Measurements from ENCODE around the gene CLCNKB. TPM values are rescaled to one million over a fixed set of nuclear protein-coding genes. Genes with fewer than 3 reads are reported as not detected.
"Not testable (repeated sequence)": the region's sequence is repeated elsewhere in the genome, so short reads cannot be mapped to it uniquely, and the experiment has no call there.

CLCNKB gene
- total and polyA plus RNA-seq, 2 of the 13 experiments (the other 11 are each of a cell fraction or from before 2014, with no cell fraction given) = 0.04 TPM; not detected in 1

DNA sequence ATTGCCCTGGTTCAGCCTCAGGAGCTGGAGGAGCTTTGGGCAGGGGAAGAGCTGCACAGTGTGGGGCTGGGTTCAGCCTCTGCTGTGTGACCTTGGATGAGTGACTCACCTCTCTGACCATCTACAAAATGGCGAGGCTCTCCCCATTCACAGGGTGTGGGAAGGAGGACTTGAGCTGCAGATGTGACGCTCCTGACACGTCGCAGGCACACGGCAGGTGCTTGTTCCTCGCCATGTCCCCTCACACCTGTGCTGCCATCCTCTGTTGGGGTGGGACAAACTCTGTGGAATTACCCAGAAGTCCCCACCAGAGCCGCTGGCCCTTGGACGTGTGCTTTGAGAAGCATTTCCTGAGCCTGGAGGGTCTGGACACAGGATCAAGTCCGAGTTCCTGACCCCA lies 22.7 kb upstream of the CLCNKB start:
- H3K4me3 ChIP-seq (replicated peaks in 1 of 3; ENCODE audit: insufficient read depth in 1 of 3, low read depth in 2 of 3, low read length in 3 of 3); in situ Hi-C loops (cut with HindIII; ENCODE audit: extremely low pct_ligation_motif_present, low pct_unique_long_range_greater_than_20kb); CTCF ChIA-PET (ENCODE audit: low intra/inter-chr PET ratio, low total read pairs); H3K79me2 ChIP-seq (ENCODE audit: insufficient read depth, low read length); DNase-seq (ENCODE audit: low spot score); H3K36me3 ChIP-seq (replicated peaks in 1 of 2; ENCODE audit: control insufficient read depth in 1 of 2, insufficient read depth in 2 of 2, low read length in 2 of 2); FAIRE-seq; H2AFZ ChIP-seq (ENCODE audit: low read length); H3K9ac ChIP-seq (ENCODE audit: insufficient read depth, low read depth, low read length); BruUV-seq (replicated peaks); POLR2A ChIA-PET; ATAC-seq; intact Hi-C loops (cut with micrococcal nuclease; ENCODE audit: unreplicated experiment); H4K20me1 ChIP-seq (ENCODE audit: insufficient read depth, low read length); H3K4me2 ChIP-seq (ENCODE audit: low read depth, low read length); H3K27ac ChIP-seq (ENCODE audit: extremely low read length, insufficient read depth, low read length); H3K9me3 ChIP-seq (ENCODE audit: low read length): not testable (repeated sequence)
- TF ChIP-seq ZNF768 (CRISPR knock-in tag; IDR thresholded peaks at IDR 0.05) = peak; percentile 91
- Histone ChIP-seq H3K27me3 (ENCODE audit: control insufficient read depth in 1 of 2, insufficient read depth in 2 of 2, low read length in 2 of 2) (peaks cover 9 to 80% of the 10 kb centered on the region in 2 experiments; a peak in 4 of 5 replicates), H3K4me1 (ENCODE audit: insufficient read depth, low read length) (peaks cover 46% of the 10 kb centered on the region)
- 11% methylated on average over 3 of the region's 9 CpGs for WGBS (ENCODE audit: low lambda C conversion rate)

DNA sequence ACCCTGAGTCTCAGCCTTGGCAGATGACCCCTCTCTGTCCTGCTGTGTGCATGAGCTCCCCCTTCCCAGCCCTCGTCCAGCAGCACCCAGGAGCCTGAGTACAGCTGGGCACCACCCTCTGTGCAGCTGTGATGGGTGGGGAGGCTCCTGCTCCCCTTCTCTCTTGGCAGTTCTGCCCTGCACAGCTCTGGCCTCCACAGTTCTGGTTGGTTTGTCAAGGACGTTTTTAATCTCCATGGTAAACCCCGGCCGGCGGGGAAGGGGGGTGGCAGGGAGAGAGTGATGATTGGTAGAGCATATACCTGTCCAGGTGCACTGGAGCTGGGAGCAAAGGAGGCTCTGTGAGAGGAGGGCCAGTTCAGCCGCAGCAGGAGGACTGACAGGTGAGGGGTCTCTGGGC lies 21.9 kb upstream of the CLCNKB start, which contains the start of gene CLCNKA:
Gene CLCNKA, plus strand, starts transcription at position 356 of the 400 bp plus-strand sequence. CDS start 584 bp downstream, outside the sequence.
- FAIRE-seq = no peak

More for the DNA sequence above, 21.9 kb upstream of the CLCNKB start, which contains the start of gene CLCNKA:
- no peak within 1 kb of the TSS for H2AFZ ChIP-seq (ENCODE audit: low read length)
- DNase-seq (ENCODE audit: low spot score) (no peak), ATAC-seq (no peak)
- H4K20me1 ChIP-seq (ENCODE audit: insufficient read depth, low read length) = no peaks in the 10 kb centered on the region
- H3K9ac ChIP-seq (ENCODE audit: insufficient read depth, low read depth, low read length) = no peak within 1 kb of the TSS
- no peak for TF ChIP-seq SYNCRIP (IDR thresholded peaks at IDR 0.05; ENCODE audit: insufficient read depth, low read depth, low read length)
- no peak for TF ChIP-seq RORA (CRISPR knock-in tag; IDR thresholded peaks at IDR 0.05)
- TF ChIP-seq ISL2 (CRISPR knock-in tag; IDR thresholded peaks at IDR 0.05) = no peak
- TF ChIP-seq, protein P1, sequence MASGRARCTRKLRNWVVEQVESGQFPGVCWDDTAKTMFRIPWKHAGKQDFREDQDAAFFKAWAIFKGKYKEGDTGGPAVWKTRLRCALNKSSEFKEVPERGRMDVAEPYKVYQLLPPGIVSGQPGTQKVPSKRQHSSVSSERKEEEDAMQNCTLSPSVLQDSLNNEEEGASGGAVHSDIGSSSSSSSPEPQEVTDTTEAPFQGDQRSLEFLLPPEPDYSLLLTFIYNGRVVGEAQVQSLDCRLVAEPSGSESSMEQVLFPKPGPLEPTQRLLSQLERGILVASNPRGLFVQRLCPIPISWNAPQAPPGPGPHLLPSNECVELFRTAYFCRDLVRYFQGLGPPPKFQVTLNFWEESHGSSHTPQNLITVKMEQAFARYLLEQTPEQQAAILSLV (CRISPR knock-in tag; IDR thresholded peaks at IDR 0.05; ENCODE audit: borderline replicate concordance) = no peak
- BruUV-seq (replicated peaks) = no TSS peak
- POLR2A ChIA-PET = no interaction called here
- no peaks in the 10 kb centered on the region for H3K36me3 ChIP-seq (replicated peaks in 1 of 2; ENCODE audit: control insufficient read depth in 1 of 2, insufficient read depth in 2 of 2, low read length in 2 of 2)
- peaks cover 38% of the 10 kb centered on the region for H3K4me1 ChIP-seq (ENCODE audit: insufficient read depth, low read length)
- CTCF ChIA-PET (ENCODE audit: low intra/inter-chr PET ratio, low total read pairs) = no interaction called here
- no peak within 1 kb of the TSS for H3K4me3 ChIP-seq (replicated peaks in 1 of 3; ENCODE audit: insufficient read depth in 1 of 3, low read depth in 2 of 3, low read length in 3 of 3)
- H3K27me3 ChIP-seq (ENCODE audit: control insufficient read depth in 1 of 2, insufficient read depth in 2 of 2, low read length in 2 of 2) = peaks cover 11 to 72% of the 10 kb centered on the region in 2 experiments; a peak in 4 of 5 replicates
- no peaks in the 10 kb centered on the region for H3K79me2 ChIP-seq (ENCODE audit: insufficient read depth, low read length)
- no peak within 1 kb of the TSS for H3K27ac ChIP-seq (ENCODE audit: extremely low read length, insufficient read depth, low read length)
- in situ Hi-C loops (cut with HindIII; ENCODE audit: extremely low pct_ligation_motif_present, low pct_unique_long_range_greater_than_20kb) = no loop called here
- no peaks in the 10 kb centered on the region for H3K9me3 ChIP-seq (ENCODE audit: low read length)
- intact Hi-C loops (cut with micrococcal nuclease; ENCODE audit: unreplicated experiment) = no loop called here
- no peak within 1 kb of the TSS for H3K4me2 ChIP-seq (ENCODE audit: low read depth, low read length)
- 14% methylated on average over 6 of the region's 6 CpGs for WGBS (ENCODE audit: low lambda C conversion rate)

All from HepG2 (cell line).